GM18909 (cell line): ENCODE measurements around the gene ZFPM1.

ENCODE experiments used
- ATAC-seq: cut with Tn5 transposase; IDR thresholded peaks from one replicate; pipeline ENCODE4 v1.9.1; 2021; ENCODE audit warnings: mild to moderate bottlenecking; ENCODE audit not compliant: unreplicated experiment, poor library complexity

ZFPM1 gene

GRCh38 chr16:88553739-88554138, 100.7 kb downstream of the ZFPM1 start:
- ATAC-seq: no peak

GRCh38 chr16:88554711-88555264, 101.7 kb downstream of the ZFPM1 start:
- ATAC-seq: no peak

DNA sequence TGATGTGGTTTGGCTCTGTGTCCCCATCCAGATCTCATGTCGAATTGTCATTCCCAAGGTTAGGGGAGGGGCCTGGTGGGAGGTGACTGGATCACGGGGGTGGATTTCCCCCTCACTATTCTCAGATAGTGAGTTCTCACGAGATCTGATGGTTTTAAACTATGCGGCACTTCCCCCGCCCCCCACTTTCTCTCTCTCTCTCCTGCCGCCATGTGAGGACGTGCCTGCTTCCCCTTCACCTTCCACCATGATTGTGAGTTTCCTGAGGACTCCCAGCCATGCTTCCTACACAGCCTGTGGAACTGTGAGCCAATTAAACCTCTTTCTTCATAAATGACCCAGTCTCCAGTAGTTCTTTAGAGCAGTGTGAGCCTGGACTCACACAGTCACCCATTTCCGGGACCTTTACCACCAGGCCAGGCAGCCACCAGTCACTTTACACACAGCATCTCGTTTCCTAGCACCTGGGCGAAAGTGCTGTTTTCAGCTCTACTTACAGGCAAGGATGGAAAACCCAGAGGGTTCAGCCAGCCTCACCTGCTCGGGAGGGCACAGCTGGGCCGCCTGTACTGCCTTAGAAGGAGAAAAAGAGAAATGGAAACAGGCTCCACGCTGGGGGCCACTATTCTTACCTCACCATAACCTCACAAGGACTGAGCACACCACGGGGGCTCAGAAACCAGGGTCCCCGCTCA, 103.4 kb downstream of the ZFPM1 start:
- ATAC-seq: no peak

DNA sequence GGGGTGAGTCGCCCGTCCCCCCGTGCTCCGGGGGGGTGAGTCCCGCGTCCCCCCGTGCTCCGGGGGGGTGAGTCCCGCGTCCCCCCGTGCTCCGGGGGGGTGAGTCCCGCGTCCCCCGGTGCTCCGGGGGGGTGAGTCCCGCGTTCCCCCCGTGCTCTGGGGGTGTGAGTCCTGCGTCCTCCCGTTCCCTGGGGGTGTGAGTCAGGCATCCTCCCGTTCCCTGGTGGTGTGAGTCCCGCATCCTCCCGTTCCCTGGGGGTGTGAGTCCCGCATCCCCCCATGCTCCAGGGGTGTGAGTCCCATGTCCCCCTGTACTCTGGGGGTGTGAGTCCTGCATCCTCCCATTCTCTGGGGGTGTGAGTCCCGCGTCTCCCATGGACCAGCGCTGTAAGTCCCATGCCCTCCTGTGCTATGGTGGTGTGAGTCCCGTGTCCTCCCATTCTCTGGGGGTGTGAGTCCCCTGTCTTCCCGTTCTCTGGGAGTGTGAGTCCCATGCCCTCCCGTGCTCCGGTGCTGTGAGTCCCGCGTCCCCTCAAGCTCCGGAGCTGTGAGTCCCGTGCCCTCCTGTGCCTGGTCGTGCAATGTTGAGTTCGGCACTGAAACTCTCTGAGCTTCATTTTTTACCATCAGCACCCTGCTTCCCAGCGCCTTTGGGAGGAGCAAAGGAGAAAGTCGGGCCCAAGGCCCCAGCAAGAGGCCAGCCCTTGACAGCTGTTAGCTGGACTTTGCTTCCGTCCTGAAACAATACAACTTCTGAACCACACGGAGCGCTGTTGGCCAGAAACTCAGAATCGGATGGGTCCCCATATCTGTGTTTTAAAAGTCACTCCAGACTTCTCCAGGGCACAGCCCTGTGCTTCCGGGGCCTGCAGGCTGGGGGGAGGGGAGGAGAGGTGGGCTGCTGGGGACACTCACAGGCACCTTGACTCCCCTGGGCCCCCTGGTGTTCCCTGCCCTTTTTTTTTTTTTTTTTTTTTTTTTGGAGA, 105.7 kb downstream of the ZFPM1 start:
- no peak for ATAC-seq

DNA sequence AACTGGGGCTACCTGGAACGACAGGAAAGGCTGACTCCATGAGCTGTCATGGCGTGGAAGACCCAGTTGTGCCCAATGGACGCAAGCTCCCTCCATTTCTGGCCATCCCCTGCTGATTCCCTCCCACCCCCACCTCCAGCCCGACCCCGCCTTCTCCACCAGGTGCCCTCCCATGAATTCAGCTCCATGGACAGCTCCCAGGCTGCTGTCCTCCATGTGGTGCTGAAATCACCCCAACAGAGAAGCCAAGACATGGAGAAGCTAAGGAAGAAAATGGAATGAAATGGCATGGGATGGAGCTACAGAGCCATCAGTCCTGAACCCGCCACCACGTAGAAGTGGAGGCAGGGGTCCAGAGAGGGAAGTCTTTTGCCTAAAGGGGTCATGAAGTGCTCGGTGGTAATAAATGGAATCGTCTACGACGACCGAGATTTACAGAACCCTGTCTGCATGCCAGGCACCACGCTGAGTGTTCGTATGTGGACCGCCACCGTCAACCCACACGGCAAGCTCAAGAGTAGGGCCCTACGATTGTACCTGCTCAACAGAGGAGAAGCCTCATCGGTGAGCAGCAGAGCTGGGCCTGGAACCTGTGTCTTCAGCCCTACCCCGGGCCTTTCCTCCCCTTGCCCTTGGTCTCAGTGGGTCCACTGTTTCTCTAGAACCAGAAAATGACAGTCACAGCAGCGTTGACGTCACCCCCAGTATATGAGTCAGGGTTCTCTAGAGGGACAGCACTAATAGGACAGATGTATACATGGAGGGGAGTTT, 107.8 kb downstream of the ZFPM1 start:
- ATAC-seq: no peak

DNA sequence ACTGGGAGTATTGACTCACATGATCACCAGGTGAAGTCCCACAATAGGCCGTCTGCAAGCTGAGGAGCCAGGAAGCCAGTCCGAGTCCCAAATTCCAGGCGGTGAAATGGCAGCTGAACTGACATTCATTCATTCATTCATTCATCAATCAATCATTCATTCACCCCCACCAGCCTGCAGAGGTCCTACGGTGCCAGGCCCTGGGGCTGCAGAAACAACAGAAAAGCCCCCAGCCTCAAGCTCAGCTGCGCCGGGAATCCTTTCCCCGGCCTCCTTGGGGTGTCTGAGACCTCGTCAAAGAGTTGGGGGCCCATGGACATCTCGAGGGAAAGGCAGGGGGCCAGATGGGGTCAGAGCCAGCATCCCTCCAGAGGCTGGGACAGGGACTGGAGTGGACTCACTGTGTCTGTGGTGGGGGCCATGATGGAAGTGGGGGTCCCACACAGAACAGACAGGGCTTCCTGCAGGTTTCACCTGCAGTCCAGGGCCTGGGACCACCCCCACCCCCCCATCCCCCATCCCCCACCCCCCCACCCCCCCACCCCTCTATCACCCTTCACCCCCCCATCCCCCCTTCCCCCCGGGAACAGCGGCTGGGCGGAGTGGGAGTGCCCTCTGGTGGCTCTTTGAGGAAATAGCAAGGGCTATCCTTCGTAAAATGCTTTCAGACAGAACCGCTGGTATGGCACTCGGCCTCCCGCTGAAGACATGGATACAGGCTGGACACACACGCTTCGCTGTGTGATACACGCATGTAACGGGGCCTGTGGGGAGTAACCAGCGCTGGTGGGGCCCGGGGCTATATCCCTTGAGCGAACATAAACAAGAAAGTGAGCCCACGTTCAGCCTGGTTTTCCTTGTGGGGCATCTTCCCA, 108.6 kb downstream of the ZFPM1 start:
- no peak for ATAC-seq

GRCh38 chr16:88566158-88566557, 113.1 kb downstream of the ZFPM1 start:
- ATAC-seq: no peak

- no peak for ATAC-seq
These were observed 115.9 kb downstream of the ZFPM1 start for GRCh38 chr16:88568710-88569613.

GRCh38 chr16:88569614-88569984, 116.5 kb downstream of the ZFPM1 start:
- peak; percentile 27 for ATAC-seq

DNA sequence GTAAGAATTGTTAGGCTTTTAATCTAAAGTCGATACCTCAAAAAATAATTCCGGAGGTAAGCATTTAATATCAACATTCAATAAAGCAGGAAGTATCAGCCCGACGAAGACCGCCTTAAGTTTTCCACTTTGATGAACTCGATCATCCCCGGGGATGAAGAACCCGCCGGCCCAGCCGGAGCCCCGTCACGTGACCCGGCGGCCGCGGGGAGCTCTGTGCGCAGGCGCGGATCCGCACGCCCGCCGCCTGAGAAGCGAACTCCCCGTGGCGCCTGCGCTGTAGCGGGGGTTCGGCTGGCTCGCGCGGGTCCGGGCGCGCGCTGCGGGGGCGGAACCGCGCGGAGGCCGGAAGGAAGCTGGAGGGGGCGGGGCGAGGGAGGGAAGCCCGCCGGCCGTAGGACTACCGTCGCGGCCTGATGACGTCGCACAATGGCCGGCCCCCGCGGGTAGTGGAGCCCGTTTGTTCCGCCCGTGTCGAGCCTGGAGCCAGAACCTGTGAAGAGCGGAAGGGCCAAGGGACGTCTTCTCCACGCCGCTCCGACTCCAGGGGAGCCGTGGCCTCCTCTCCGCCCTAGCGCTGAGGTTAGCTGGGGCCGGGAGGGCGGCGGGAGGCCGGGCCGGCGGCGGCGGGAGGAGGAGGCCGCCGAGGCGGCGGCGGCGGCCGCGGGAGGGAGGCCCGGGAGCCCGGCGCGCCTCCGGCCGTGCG, 117.1 kb downstream of the ZFPM1 start, which contains the start of gene ZC3H18:
ZC3H18 (plus strand) TSS at position 419 of the 706 bp plus-strand sequence. CDS start 6,721 bp downstream, outside the sequence.
- ATAC-seq: peak; percentile 79

- no peak for ATAC-seq
These were observed 117.6 kb downstream of the ZFPM1 start for GRCh38 chr16:88570691-88571092.

- no peak for ATAC-seq
These were observed 122.2 kb downstream of the ZFPM1 start for GRCh38 chr16:88575251-88575650.

GRCh38 chr16:88576307-88576706, 123.2 kb downstream of the ZFPM1 start:
- no peak for ATAC-seq

DNA sequence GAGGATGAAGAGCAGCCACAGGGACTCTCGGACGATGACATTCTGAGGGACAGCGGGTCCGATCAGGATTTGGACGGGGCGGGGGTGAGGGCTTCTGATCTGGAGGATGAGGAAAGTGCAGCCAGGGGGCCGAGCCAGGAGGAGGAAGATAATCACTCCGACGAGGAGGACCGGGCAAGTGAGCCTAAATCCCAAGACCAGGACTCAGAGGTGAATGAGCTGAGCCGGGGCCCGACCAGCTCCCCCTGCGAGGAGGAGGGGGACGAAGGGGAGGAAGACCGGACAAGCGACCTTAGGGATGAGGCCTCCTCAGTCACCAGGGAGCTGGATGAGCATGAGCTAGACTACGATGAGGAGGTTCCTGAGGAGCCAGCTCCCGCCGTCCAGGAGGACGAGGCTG, 124.1 kb downstream of the ZFPM1 start:
- ATAC-seq: no peak

- no peak for ATAC-seq
These were observed 125.6 kb downstream of the ZFPM1 start for GRCh38 chr16:88578446-88579313.

DNA sequence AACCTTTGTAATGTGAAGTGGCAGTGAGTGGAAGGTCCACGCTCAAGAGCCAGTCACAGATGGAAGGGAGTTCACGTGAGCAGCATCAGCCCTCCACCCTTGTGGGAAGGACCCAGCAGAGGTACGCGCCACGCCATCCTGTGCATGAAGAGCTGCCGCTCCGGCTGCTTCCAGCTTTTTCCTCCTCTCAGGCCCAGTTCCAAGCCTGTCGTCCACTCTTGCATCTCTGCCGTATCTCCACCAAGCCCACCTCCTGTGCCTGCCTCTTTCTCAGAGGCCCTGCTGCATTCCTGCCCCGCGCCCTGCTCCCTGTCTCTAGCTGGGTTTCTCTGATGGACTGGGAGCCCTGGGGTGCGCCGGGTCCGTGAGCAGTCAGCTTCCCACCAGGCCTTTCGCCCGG, 127.3 kb downstream of the ZFPM1 start:
- ATAC-seq: no peak

GRCh38 chr16:88581033-88581432, 128.0 kb downstream of the ZFPM1 start:
- ATAC-seq: no peak
